Measurements from ENCODE around the gene RFC2. TPM values are rescaled to one million over a fixed set of nuclear protein-coding genes. Genes with fewer than 3 reads are reported as not detected.

RFC2 gene
- total RNA-seq, 1 experiment from 2014 or later, result 73.6 TPM

DNA sequence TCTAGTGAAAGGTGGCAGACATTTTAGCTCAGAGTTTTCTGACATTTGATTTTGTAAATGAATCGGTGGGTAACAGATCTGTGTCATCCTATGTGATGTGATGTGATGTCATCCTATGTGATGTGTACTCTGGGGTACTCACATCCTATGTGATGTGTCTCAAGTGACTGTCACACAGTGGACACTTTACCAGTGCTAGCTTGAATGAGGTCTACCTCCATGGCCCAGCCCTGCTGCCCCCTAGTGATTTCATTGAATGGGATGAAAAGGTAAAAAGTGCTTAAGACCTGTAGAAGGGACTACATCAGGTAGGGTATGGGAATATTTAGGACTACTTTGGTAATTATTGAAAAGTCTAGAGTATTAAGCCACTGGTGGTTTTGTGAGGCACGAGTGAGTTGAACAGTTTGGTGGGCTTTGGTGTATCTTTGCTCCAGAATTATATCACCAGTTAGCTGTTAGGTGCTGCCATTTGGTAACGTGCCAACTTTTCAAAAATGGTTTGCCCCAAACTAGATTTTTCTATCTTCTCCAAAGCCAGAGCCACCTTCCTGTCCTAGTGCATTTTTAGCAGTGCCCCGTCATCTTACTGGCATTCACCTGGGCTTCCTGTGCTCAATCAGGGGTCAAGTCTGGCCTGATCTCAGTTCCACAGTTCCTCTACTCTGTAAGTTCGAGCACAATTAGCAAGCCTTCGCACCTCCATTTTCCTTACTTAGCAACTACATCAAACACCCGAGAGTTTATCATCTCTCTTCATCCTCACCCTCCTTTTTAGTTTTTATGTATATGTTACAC, 70.3 kb downstream of the RFC2 start:
- Histone ChIP-seq H3K4me2 (ENCODE audit: insufficient read depth, insufficient read length, low read length) (no peak overlapping the region), H3K79me1 (ENCODE audit: insufficient read depth, low read depth, low read length, poor library complexity, severe bottlenecking) (peaks cover 22% of the 10 kb centered on the region), H3K9me3 (ENCODE audit: control insufficient read depth, low read depth, low read length) (no peaks in the 10 kb centered on the region), H3K27ac (ENCODE audit: insufficient read length, low read depth, low read length) (no peak overlapping the region), H3T11ph (ENCODE audit: low read length) (no peak overlapping the region), H3K18ac (ENCODE audit: insufficient read length, low read depth, low read length) (no peak overlapping the region), H2AK5ac (ENCODE audit: insufficient read length, low read length) (no peak overlapping the region), H3K4me1 (ENCODE audit: insufficient read depth, low read length) (no peaks in the 10 kb centered on the region; the same call in 1 of the 2 replicates), H4K8ac (replicated peaks; ENCODE audit: insufficient read length, low read depth, low read length) (no peak overlapping the region), H3K56ac (ENCODE audit: insufficient read length, low read depth, low read length) (no peak overlapping the region), H2BK5ac (ENCODE audit: insufficient read length, low read length) (no peak overlapping the region), H2BK12ac (ENCODE audit: insufficient read length, low read depth, low read length) (no peak overlapping the region), H4K91ac (ENCODE audit: insufficient read length, low read depth, low read length) (no peak overlapping the region), H3K23ac (ENCODE audit: insufficient read length, low read depth, low read length) (no peak overlapping the region), H4K20me1 (ENCODE audit: control insufficient read depth, insufficient read depth, insufficient read length) (no peaks in the 10 kb centered on the region), H3K14ac (ENCODE audit: insufficient read depth, low read length) (no peak overlapping the region), H2AFZ (ENCODE audit: low read length) (no peak overlapping the region), H2BK15ac (ENCODE audit: low read depth, low read length) (no peak overlapping the region), H3K23me2 (ENCODE audit: insufficient read length, low read depth, low read length, poor library complexity, severe bottlenecking) (no peaks in the 10 kb centered on the region), H2BK120ac (ENCODE audit: low read depth, low read length, poor library complexity, severe bottlenecking) (no peak overlapping the region), H4K5ac (ENCODE audit: insufficient read length, low read depth, low read length) (no peak overlapping the region), H2BK20ac (ENCODE audit: low read depth, low read length, poor library complexity, severe bottlenecking) (no peak overlapping the region), H3K4ac (ENCODE audit: low read depth, low read length) (no peak overlapping the region), H3K27me3 (ENCODE audit: insufficient read depth, low read length) (no peaks in the 10 kb centered on the region), H3K79me2 (ENCODE audit: insufficient read depth, low read length) (peaks cover 73% of the 10 kb centered on the region), H3K9ac (ENCODE audit: extremely low read depth, insufficient read length, low read length) (no peak overlapping the region)
- Mint-ChIP-seq H3K4me1 (peaks cover 31 to 32% of the 10 kb centered on the region in 2 experiments), H3K27ac (peak overlapping the region in 1 of 3 experiments; percentile 56; a peak in 3 of 7 replicates), H3K36me3 (ENCODE audit: insufficient read depth in 1 of 3, low read depth in 3 of 3) (peaks cover 19 to 54% (median 49%) of the 10 kb centered on the region in 3 experiments), H3K9me3 (no peaks in the 10 kb centered on the region; a peak in 1 of 5 replicates), H3K4me3 (no peak overlapping the region), H3K27me3 (ENCODE audit: low read depth) (no peaks in the 10 kb centered on the region)
- WGBS (ENCODE audit: extremely low coverage, insufficient read length, low lambda C conversion rate), result no CpG with 5 or more reads among the region's 7 CpGs
- DNase-seq, result no peak
- peak; percentile 65 for TF ChIP-seq CTCF (conservative IDR thresholded peaks at IDR 0.05)

All from H9 (cell line).